ENCODE results near the gene SHC2.
"Not testable (repeated sequence)": the region's sequence is repeated elsewhere in the genome, so short reads cannot be mapped to it uniquely, and the experiment has no call there.

SHC2 gene

GRCh38 chr19:422213-422916 lies 38.5 kb downstream of the SHC2 start:
- DNase-seq, result no peak

GRCh38 chr19:419721-420515 lies 40.9 kb downstream of the SHC2 start:
- DNase-seq, result no peak

GRCh38 chr19:418761-419671 lies 41.8 kb downstream of the SHC2 start:
- DNase-seq, result peak; percentile 45

GRCh38 chr19:416416-416815 lies 44.4 kb downstream of the SHC2 start:
- no peak for DNase-seq

GRCh38 chr19:415292-415691 lies 45.5 kb downstream of the SHC2 start:
- DNase-seq, result no peak

- no peak for DNase-seq
Measured at GRCh38 chr19:413756-414420, 46.9 kb downstream of the SHC2 start.

GRCh38 chr19:412356-413355 lies 48.2 kb downstream of the SHC2 start:
- DNase-seq, result no peak

- no peak for DNase-seq
Measured at GRCh38 chr19:411723-412355, 49.0 kb downstream of the SHC2 start.

- not testable (repeated sequence) for DNase-seq
Measured at GRCh38 chr19:411121-411722, 49.6 kb downstream of the SHC2 start.

- no peak for DNase-seq
Measured at GRCh38 chr19:410243-410781, 50.5 kb downstream of the SHC2 start.

- peak; percentile 54 for DNase-seq
Measured at GRCh38 chr19:409516-410242, 51.2 kb downstream of the SHC2 start.

GRCh38 chr19:408902-409515 lies 51.8 kb downstream of the SHC2 start, which contains the start of gene C2CD4C:
C2CD4C (minus strand) TSS chr19:409147; CDS start chr19:408361, 786 bp downstream.
- DNase-seq, result no peak

GRCh38 chr19:408441-408901 lies 52.4 kb downstream of the SHC2 start:
- no peak for DNase-seq

- no peak for DNase-seq
Measured at GRCh38 chr19:407511-408440, 53.1 kb downstream of the SHC2 start.

- peak; percentile 48 for DNase-seq
Measured at GRCh38 chr19:406971-407510, 53.8 kb downstream of the SHC2 start.

- peak; percentile 54 for DNase-seq
Measured at GRCh38 chr19:406135-406781, 54.6 kb downstream of the SHC2 start.

Measured in islet precursor cell (in vitro differentiated cells).